ENCODE data around the gene TRAPPC4.
"Not testable (repeated sequence)": the region's sequence is repeated elsewhere in the genome, so short reads cannot be mapped to it uniquely, and the experiment has no call there.

The TRAPPC4 gene

GRCh38 chr11:118979434-118979833 lies 39.1 kb upstream of the TRAPPC4 start:
- H3K4me3 ChIP-seq (ENCODE audit: low read depth in 1 of 2, low read length in 1 of 2) = no peak overlapping the region
- no peak overlapping the region for H3K27ac ChIP-seq
- peaks cover 4% of the 10 kb centered on the region for H3K27me3 ChIP-seq
- H3K9me3 ChIP-seq = no peaks in the 10 kb centered on the region
- TF ChIP-seq CTCF (IDR thresholded peaks at IDR 0.05) = no peak
- H3K4me1 ChIP-seq (ENCODE audit: control insufficient read depth in 1 of 2, insufficient read depth in 1 of 2, low read depth in 1 of 2, low read length in 1 of 2) = peaks cover 6 to 8% of the 10 kb centered on the region in 2 experiments
- H3K36me3 ChIP-seq = no peaks in the 10 kb centered on the region

GRCh38 chr11:118980191-118980881 lies 38.2 kb upstream of the TRAPPC4 start:
- H3K4me1 ChIP-seq (ENCODE audit: control insufficient read depth in 1 of 2, insufficient read depth in 1 of 2, low read depth in 1 of 2, low read length in 1 of 2) = peaks cover 6 to 8% of the 10 kb centered on the region in 2 experiments
- H3K36me3 ChIP-seq = no peaks in the 10 kb centered on the region
- H3K27me3 ChIP-seq = no peaks in the 10 kb centered on the region
- no peak overlapping the region for H3K4me3 ChIP-seq (ENCODE audit: low read depth in 1 of 2, low read length in 1 of 2)
- H3K9me3 ChIP-seq = no peaks in the 10 kb centered on the region
- no peak for TF ChIP-seq CTCF (IDR thresholded peaks at IDR 0.05)
- no peak overlapping the region for H3K27ac ChIP-seq

GRCh38 chr11:118984337-118984736 lies 34.2 kb upstream of the TRAPPC4 start:
- not testable (repeated sequence) for H3K27me3 ChIP-seq; H3K4me1 ChIP-seq (ENCODE audit: control insufficient read depth in 1 of 2, insufficient read depth in 1 of 2, low read depth in 1 of 2, low read length in 1 of 2); H3K4me3 ChIP-seq (ENCODE audit: low read depth in 1 of 2, low read length in 1 of 2); H3K9me3 ChIP-seq; H3K36me3 ChIP-seq; H3K27ac ChIP-seq

GRCh38 chr11:118984825-118985224 lies 33.7 kb upstream of the TRAPPC4 start:
- no peak for TF ChIP-seq CTCF (IDR thresholded peaks at IDR 0.05)
- Histone ChIP-seq H3K9me3 (no peaks in the 10 kb centered on the region), H3K36me3 (no peaks in the 10 kb centered on the region), H3K4me3 (ENCODE audit: low read depth in 1 of 2, low read length in 1 of 2) (no peak overlapping the region), H3K27ac (no peak overlapping the region), H3K27me3 (no peaks in the 10 kb centered on the region), H3K4me1 (ENCODE audit: control insufficient read depth in 1 of 2, insufficient read depth in 1 of 2, low read depth in 1 of 2, low read length in 1 of 2) (peaks cover 6 to 8% of the 10 kb centered on the region in 2 experiments)

DNA sequence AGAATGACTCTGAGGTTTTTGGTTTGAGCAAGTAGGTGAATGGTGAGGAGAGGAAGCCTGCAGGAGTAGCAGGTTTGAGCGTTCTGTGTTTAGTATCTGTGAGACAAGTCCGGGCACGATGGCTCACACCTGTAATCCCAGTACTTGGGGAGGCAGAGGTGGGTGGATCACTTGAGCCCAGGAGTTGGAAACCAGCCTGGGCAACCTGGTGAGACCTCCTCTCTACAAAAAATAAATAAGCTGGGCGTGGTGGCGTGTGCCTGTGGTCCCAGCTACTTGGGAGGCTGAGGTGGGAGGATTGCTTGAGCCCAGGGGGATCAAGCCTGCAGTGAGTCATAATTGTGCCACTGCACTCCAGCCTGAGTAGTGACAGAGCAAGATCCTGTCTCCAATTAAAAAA lies 30.3 kb upstream of the TRAPPC4 start:
- Histone ChIP-seq H3K27me3 (no peaks in the 10 kb centered on the region), H3K4me3 (ENCODE audit: low read depth in 1 of 2, low read length in 1 of 2) (no peak overlapping the region), H3K9me3 (no peaks in the 10 kb centered on the region), H3K4me1 (ENCODE audit: control insufficient read depth in 1 of 2, insufficient read depth in 1 of 2, low read depth in 1 of 2, low read length in 1 of 2) (peaks cover 0 to 4% of the 10 kb centered on the region in 2 experiments), H3K36me3 (no peaks in the 10 kb centered on the region), H3K27ac (no peak overlapping the region)
- no peak for TF ChIP-seq CTCF (IDR thresholded peaks at IDR 0.05)

DNA sequence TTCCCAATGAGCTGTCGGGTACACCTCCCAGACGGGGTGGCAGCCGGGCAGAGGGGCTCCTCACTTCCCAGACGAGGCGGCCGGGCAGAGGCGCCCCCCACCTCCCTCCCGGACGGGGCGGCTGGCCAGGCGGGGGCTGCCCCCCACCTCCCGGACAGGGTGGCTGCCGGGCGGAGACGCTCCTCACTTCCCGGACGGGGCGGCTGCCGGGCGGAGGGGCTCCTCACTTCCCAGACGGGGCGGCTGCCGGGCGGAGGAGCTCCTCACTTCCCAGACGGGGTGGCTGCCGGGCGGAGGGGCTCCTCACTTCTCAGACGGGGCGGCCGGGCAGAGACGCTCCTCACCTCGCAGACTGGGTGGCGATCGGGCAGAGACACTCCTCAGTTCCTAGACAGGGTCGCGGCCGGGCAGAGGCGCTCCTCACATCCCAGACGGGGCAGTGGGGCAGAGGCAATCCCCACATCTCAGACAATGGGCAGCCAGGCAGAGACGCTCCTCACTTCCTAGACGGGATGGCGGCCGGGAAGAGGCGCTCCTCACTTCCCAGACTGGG lies 27.0 kb upstream of the TRAPPC4 start:
- H3K4me1 ChIP-seq (ENCODE audit: control insufficient read depth in 1 of 2, insufficient read depth in 1 of 2, low read depth in 1 of 2, low read length in 1 of 2); H3K4me3 ChIP-seq (ENCODE audit: low read depth in 1 of 2, low read length in 1 of 2); H3K9me3 ChIP-seq; H3K27me3 ChIP-seq; H3K36me3 ChIP-seq; H3K27ac ChIP-seq: not testable (repeated sequence)

All from neutrophil (primary cell).